ENCODE measurements around the gene EEA1. TPM values are rescaled to one million over a fixed set of nuclear protein-coding genes. Genes with fewer than 3 reads are reported as not detected.

EEA1 gene
- total RNA-seq, 6 donors from 2014 or later = 10.2 to 33.5 (median 22.8) TPM

DNA sequence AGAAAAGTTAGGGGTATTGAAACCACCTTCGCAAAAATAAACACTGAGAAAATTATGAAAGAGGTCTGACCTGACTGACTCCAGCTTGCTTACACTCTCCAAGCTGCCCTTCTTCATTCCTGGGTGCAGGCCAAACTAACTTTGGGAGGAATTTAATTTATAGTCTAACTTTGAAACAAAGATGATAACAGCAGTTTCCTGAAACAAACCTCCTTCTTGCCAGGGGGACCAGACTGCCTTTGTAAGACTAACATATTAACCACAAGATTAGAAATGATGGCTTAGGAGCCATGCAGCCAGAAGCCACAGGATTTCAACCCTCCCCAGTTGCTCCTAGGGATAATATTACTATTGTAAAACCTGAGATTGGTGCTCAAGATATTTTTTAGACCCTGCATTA, 13.8 kb upstream of the EEA1 start:
- Histone ChIP-seq H3K36me3 (no peaks in the 10 kb centered on the region), H3K9me3 (no peaks in the 10 kb centered on the region), H3K27ac (no peak overlapping the region), H3K27me3 (no peaks in the 10 kb centered on the region), H3K4me1 (peaks cover 0 to 11% (median 3%) of the 10 kb centered on the region in 4 donors), H3K4me3 (no peak overlapping the region)
- TF ChIP-seq EP300 (IDR thresholded peaks at IDR 0.05) (no peak), POLR2A (IDR thresholded peaks at IDR 0.05) (no peak), CTCF (IDR thresholded peaks at IDR 0.05) (no peak), POLR2AphosphoS5 (IDR thresholded peaks at IDR 0.05) (no peak)
- DNase-seq (no peak), ATAC-seq (ENCODE audit: low FRiP score in 2 of 2) (peak in 1 of 2 donors; percentile 78)
- WGBS, 2 donors = 53 to 59% methylated on average over 1 of the region's 1 CpG

GRCh38 chr12:92939116-92939515, 10.0 kb upstream of the EEA1 start:
- 67 to 91% methylated on average over 1 of the region's 1 CpG for WGBS, 2 donors
- no peak for ATAC-seq (ENCODE audit: low FRiP score in 2 of 2)
- DNase-seq = no peak
- no peaks in the 10 kb centered on the region for H3K36me3 ChIP-seq
- no peaks in the 10 kb centered on the region for H3K27me3 ChIP-seq
- peaks cover 0 to 11% (median 3%) of the 10 kb centered on the region in 4 donors for H3K4me1 ChIP-seq
- no peak overlapping the region for H3K27ac ChIP-seq
- TF ChIP-seq POLR2AphosphoS5 (IDR thresholded peaks at IDR 0.05) = no peak
- TF ChIP-seq POLR2A (IDR thresholded peaks at IDR 0.05) = no peak
- TF ChIP-seq EP300 (IDR thresholded peaks at IDR 0.05) = no peak
- no peak for TF ChIP-seq CTCF (IDR thresholded peaks at IDR 0.05)
- no peaks in the 10 kb centered on the region for H3K9me3 ChIP-seq
- no peak overlapping the region for H3K4me3 ChIP-seq

GRCh38 chr12:92938638-92939037, 9.5 kb upstream of the EEA1 start:
- H3K27ac ChIP-seq = no peak overlapping the region
- no peaks in the 10 kb centered on the region for H3K36me3 ChIP-seq
- no peaks in the 10 kb centered on the region for H3K9me3 ChIP-seq
- peaks cover 0 to 11% (median 3%) of the 10 kb centered on the region in 4 donors for H3K4me1 ChIP-seq
- ATAC-seq (ENCODE audit: low FRiP score in 2 of 2) = no peak
- TF ChIP-seq POLR2A (IDR thresholded peaks at IDR 0.05) (no peak), POLR2AphosphoS5 (IDR thresholded peaks at IDR 0.05) (no peak), CTCF (IDR thresholded peaks at IDR 0.05) (no peak), EP300 (IDR thresholded peaks at IDR 0.05) (no peak)
- no peaks in the 10 kb centered on the region for H3K27me3 ChIP-seq
- 89 to 94% methylated on average over 4 of the region's 4 CpGs for WGBS, 2 donors
- no peak overlapping the region for H3K4me3 ChIP-seq
- DNase-seq = no peak

DNA sequence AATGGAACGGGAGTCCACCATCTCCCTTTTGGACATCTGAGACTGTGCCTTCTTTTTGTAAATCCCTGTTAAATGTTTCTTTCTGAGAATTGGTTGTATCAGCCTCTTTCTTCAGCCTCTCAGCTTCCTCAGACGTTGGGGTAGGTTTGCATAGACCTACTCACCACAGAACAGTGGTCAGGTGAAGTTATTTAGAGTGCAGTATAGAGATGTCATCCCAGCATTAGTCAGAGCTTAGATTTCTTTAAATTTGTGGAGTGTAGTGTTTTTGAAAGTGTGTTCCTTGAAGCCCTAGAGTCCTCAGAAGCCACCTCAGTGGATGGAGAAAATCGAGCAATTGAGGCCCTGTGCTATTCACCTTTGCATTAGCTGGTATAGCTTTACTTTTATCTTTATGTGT, 8.9 kb upstream of the EEA1 start:
- DNase-seq (no peak), ATAC-seq (ENCODE audit: low FRiP score in 2 of 2) (no peak)
- H3K9me3 ChIP-seq = no peaks in the 10 kb centered on the region
- H3K4me1 ChIP-seq = peaks cover 0 to 8% (median 2%) of the 10 kb centered on the region in 4 donors
- 89 to 93% methylated on average over 3 of the region's 3 CpGs for WGBS, 2 donors
- H3K27ac ChIP-seq = no peak overlapping the region
- H3K4me3 ChIP-seq = no peak overlapping the region
- TF ChIP-seq CTCF (IDR thresholded peaks at IDR 0.05) (no peak), EP300 (IDR thresholded peaks at IDR 0.05) (no peak)
- H3K27me3 ChIP-seq = no peaks in the 10 kb centered on the region
- no peaks in the 10 kb centered on the region for H3K36me3 ChIP-seq

- DNase-seq (no peak), ATAC-seq (ENCODE audit: low FRiP score in 2 of 2) (no peak)
- H3K27ac ChIP-seq = no peak overlapping the region
- H3K27me3 ChIP-seq = no peaks in the 10 kb centered on the region
- H3K4me3 ChIP-seq = no peak overlapping the region
- whole genome bisulfite sequencing, 2 donors = 92 to 94% methylated on average over 3 of the region's 3 CpGs
- TF ChIP-seq POLR2A (IDR thresholded peaks at IDR 0.05) (no peak), CTCF (IDR thresholded peaks at IDR 0.05) (no peak), POLR2AphosphoS5 (IDR thresholded peaks at IDR 0.05) (no peak), EP300 (IDR thresholded peaks at IDR 0.05) (no peak)
- no peaks in the 10 kb centered on the region for H3K9me3 ChIP-seq
- H3K36me3 ChIP-seq = no peaks in the 10 kb centered on the region
- peaks cover 0 to 8% (median 2%) of the 10 kb centered on the region in 4 donors for H3K4me1 ChIP-seq
Observed at GRCh38 chr12:92933606-92934005, 4.5 kb upstream of the EEA1 start.
